Esophagus muscularis mucosa (tissue), 4 donors: ENCODE data around the gene PDZD11. TPM values are rescaled to one million over a fixed set of nuclear protein-coding genes. Genes with fewer than 3 reads are reported as not detected.

Source experiments
- DNase-seq: peaks from one replicate; pipeline ENCODE4 v3.0.0-alpha.2; 2017; ENCODE audit errors: extremely low spot score
- H3K27ac ChIP-seq, 4 donors: fragments of 200-600 bp; sonication (generic); replicated peaks in 1 of 4; 1 replicate in 3 of 4; 2 replicates in 1 of 4; pipeline ENCODE4 v1.5.1; 2016 to 2019; ENCODE audit warnings: mild to moderate bottlenecking in 1 of 4
- H3K27me3 ChIP-seq, 4 donors: fragments of 200-600 bp; sonication (generic); one replicate each; pipeline versions ENCODE4 v1.5.1 to v1.6.0; 2016 to 2019
- H3K36me3 ChIP-seq, 4 donors: fragments of 200-600 bp; sonication (generic); one replicate each; pipeline ENCODE4 v1.5.1; 2016 to 2019
- H3K4me1 ChIP-seq, 4 donors: fragments of 200-600 bp; sonication (generic); one replicate each; pipeline ENCODE4 v1.5.1; 2016 to 2019
- H3K4me3 ChIP-seq, 4 donors: fragments of 200-600 bp; sonication (generic); 1 replicate in 2 of 4; 2 replicates in 2 of 4; pipeline ENCODE4 v1.5.1; 2016 to 2019; ENCODE audit warnings: mild to moderate bottlenecking in 4 of 4, moderate library complexity in 1 of 4
- H3K9me3 ChIP-seq, 4 donors: fragments of 200-600 bp; sonication (generic); 1 replicate in 3 of 4; 2 replicates in 1 of 4; pipeline ENCODE4 v1.5.1; 2016 to 2019
- EP300 ChIP-seq: sonication (generic); formaldehyde crosslinking; IDR thresholded peaks from one replicate; pipeline ENCODE4 v1.6.1; 2017; ENCODE audit warnings: antibody characterized with exemption
- POLR2A ChIP-seq: fragments of 450-650 bp; IDR thresholded peaks from one replicate; pipeline ENCODE4 v1.6.1; 2017; ENCODE audit warnings: antibody characterized with exemption, moderate library complexity, mild to moderate bottlenecking, low read depth
- POLR2AphosphoS5 ChIP-seq, 2 donors: sonication (generic); formaldehyde crosslinking; IDR thresholded peaks; one replicate each; pipeline ENCODE4 v1.6.1; 2017; ENCODE audit warnings: antibody characterized with exemption in 2 of 2
- WGBS: methylation state at CpG from one replicate; pipeline ENCODE4 v1.1.5; 2018; 5-methylcytosine and 5-hydroxymethylcytosine counted together
- intact Hi-C: fragments of 100-400 bp; cut with DNase I; formaldehyde crosslinking; loops from one replicate; pipeline ENCODE4 v1.15.1; 2023
- total RNA-seq, 4 donors: library from RNA; depleted of rRNA; stranded (reverse); fragments of >200 nt; gene quantifications; one replicate each; pipeline versions ENCODE4 v1.1.0 to v1.2.1, GENCODE V29; 2016
- TF ChIP-seq, protein P1 (sequence below), 3 experiments: fragments of 200-600 bp in 2 of 3; fragments of 450-650 bp in 1 of 3; sonication (generic) in 2 of 3; IDR thresholded peaks; one replicate each; pipeline ENCODE4 v1.5.1; 2017 to 2019; ENCODE audit warnings: antibody characterized with exemption in 3 of 3, mild to moderate bottlenecking in 2 of 3, moderate library complexity in 1 of 3

Gene PDZD11
- total RNA-seq, 4 donors from 2014 or later = 26.0 to 32.9 (median 29.4) TPM

DNA sequence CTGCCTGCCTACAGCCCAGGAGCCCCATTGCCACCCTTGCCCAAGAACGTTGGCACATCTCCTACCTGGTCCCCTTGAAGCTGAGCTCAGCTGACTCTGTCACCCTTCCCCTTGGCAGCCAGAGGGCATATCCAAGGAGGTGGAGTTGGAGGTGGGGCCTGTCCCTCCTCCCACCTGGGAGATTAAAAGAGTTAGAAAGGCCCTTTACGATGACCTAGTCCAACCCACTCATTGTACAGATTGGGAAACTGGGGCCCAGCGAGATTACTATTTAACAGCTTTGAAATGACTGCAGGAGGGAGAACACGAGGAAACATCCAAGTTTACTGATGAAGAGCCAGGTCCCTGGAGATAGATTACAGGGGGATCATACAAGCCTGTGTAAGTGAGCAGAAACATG, 29.6 kb downstream of the PDZD11 start, which contains the start of gene P2RY4:
P2RY4 (minus strand) TSS at position 101 of the 400 bp plus-strand sequence. CDS start 580 bp downstream, outside the sequence.
- TF ChIP-seq EP300 (no peak), POLR2A (no peak), POLR2AphosphoS5 (IDR thresholded peaks at IDR 0.05) (no peak)
- TF ChIP-seq, protein P1, sequence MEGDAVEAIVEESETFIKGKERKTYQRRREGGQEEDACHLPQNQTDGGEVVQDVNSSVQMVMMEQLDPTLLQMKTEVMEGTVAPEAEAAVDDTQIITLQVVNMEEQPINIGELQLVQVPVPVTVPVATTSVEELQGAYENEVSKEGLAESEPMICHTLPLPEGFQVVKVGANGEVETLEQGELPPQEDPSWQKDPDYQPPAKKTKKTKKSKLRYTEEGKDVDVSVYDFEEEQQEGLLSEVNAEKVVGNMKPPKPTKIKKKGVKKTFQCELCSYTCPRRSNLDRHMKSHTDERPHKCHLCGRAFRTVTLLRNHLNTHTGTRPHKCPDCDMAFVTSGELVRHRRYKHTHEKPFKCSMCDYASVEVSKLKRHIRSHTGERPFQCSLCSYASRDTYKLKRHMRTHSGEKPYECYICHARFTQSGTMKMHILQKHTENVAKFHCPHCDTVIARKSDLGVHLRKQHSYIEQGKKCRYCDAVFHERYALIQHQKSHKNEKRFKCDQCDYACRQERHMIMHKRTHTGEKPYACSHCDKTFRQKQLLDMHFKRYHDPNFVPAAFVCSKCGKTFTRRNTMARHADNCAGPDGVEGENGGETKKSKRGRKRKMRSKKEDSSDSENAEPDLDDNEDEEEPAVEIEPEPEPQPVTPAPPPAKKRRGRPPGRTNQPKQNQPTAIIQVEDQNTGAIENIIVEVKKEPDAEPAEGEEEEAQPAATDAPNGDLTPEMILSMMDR (IDR thresholded peaks at IDR 0.05) = no peak
- no peak within 1 kb of the TSS for H3K4me3 ChIP-seq

DNA sequence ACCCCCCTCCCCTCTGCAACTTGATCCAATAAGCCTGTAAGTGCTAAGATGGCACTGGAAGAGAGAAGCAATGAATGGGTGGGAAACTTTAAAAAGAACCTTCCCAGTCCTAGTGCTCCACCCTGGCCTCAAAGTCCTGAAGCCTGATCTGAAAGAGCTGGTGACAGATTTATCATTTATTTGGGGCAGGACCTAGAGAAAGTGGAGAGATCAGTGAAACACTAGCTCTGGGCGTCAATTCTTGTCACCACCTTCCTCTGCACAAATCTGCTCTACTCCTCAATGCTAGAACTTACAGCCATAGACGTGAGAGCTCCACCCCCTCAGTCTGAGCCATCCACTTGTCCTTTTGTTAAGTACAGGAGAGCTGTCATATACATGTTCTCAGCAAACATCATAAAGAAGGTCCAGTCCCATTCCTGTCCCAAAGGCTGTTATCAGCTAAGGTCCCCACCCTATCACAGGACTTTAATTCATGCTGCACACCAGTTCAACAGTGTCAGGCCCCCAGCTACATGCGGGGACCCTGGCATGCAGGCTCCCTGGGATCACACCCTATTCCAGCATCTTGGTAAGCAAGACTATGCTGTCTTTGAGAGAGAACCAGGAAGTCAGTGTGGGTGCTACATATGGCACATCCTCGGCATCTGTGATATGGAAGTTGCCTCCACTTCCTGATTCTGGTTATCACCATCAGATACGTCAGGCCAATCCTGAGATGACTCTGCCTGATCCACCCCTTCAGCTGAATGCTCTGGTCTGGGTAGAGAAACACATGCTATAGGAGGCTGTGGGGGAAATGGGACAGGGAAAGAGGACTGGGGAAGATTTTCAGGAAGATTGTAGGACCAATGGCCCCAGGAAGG, 32.1 kb downstream of the PDZD11 start:
- DNase-seq = no peak
- H3K36me3 ChIP-seq = no peaks in the 10 kb centered on the region
- no peak overlapping the region for H3K27ac ChIP-seq
- no peaks in the 10 kb centered on the region for H3K9me3 ChIP-seq
- H3K4me1 ChIP-seq = no peaks in the 10 kb centered on the region
- no peak overlapping the region for H3K4me3 ChIP-seq
- TF ChIP-seq, protein P1 (IDR thresholded peaks at IDR 0.05) = no peak
- no peak for TF ChIP-seq POLR2AphosphoS5 (IDR thresholded peaks at IDR 0.05)
- no peak for TF ChIP-seq POLR2A
- TF ChIP-seq EP300 = no peak
- H3K27me3 ChIP-seq = no peaks in the 10 kb centered on the region
- 64% methylated on average over 3 of the region's 5 CpGs for whole genome bisulfite sequencing
- intact Hi-C loops = no loop called here

More for the DNA sequence above, 29.6 kb downstream of the PDZD11 start, which contains the start of gene P2RY4:
- H3K36me3 ChIP-seq = no peaks in the 10 kb centered on the region
- no peaks in the 10 kb centered on the region for H3K4me1 ChIP-seq
- DNase-seq = no peak
- H3K27me3 ChIP-seq = no peaks in the 10 kb centered on the region
- WGBS = 62% methylated on average over 4 of the region's 4 CpGs
- no peaks in the 10 kb centered on the region for H3K9me3 ChIP-seq
- no peak within 1 kb of the TSS for H3K27ac ChIP-seq
- intact Hi-C loops = no loop called here

DNA sequence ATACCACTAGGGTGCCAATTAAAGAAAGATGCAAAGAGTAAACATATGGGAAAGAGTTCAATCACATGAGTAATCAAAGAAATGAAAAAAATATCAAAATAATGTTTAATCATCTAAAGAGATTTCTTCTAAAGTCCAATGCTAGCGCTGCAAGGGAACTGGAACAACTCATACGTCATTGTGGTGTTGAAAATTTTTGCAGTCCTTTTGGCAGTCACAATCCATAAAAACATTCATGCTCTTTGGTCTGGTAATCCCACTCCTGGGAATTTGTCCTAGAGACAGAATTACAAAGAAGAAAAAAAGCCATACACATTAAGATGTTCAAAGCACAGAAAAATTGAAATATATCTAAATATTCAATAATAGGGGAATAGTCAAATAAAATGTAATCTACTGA, 34.3 kb downstream of the PDZD11 start:
- Histone ChIP-seq H3K4me3 (no peak overlapping the region), H3K9me3 (no peaks in the 10 kb centered on the region), H3K36me3 (no peaks in the 10 kb centered on the region), H3K27me3 (no peaks in the 10 kb centered on the region), H3K4me1 (no peaks in the 10 kb centered on the region), H3K27ac (no peak overlapping the region)
- WGBS = 76% methylated on average over 2 of the region's 2 CpGs
- intact Hi-C loops = no loop called here
- no peak for DNase-seq
- TF ChIP-seq, protein P1 (IDR thresholded peaks at IDR 0.05) = no peak
- TF ChIP-seq POLR2AphosphoS5 (IDR thresholded peaks at IDR 0.05) (no peak), POLR2A (no peak), EP300 (no peak)

DNA sequence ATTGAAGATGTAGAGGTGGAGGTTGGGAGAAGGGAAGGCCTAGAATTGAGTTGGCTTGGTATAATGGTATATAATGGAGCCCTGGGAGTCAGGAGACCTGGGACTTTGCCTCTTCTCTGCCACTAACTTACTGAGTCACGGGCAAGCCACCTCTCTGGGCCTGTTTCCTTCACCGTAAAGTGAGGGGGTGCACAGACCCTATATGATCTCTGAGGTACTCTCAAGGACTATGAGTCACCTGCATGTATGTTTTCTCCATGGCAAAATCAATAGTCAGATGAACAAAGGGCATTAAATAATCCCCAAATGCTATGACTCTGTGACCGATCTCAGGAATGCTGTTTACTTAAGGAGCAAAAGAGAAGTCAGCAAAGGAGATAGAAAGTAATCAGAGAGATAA, 34.8 kb downstream of the PDZD11 start:
- Histone ChIP-seq H3K4me3 (no peak overlapping the region), H3K36me3 (no peaks in the 10 kb centered on the region)
- 86% methylated on average over 3 of the region's 3 CpGs for WGBS

More for the DNA sequence above, 34.8 kb downstream of the PDZD11 start:
- H3K27ac ChIP-seq = no peak overlapping the region
- TF ChIP-seq, protein P1 (IDR thresholded peaks at IDR 0.05) = no peak
- TF ChIP-seq EP300 = no peak
- no peak for TF ChIP-seq POLR2AphosphoS5 (IDR thresholded peaks at IDR 0.05)
- TF ChIP-seq POLR2A = no peak
- no peaks in the 10 kb centered on the region for H3K27me3 ChIP-seq
- no peak for DNase-seq
- no peaks in the 10 kb centered on the region for H3K4me1 ChIP-seq
- no peaks in the 10 kb centered on the region for H3K9me3 ChIP-seq
- intact Hi-C loops = no loop called here
